Measurements from ENCODE around the gene GAS2L2.
A peak's percentile ranks its signal among the peaks of the same experiment; 100 is the strongest.

GAS2L2 gene

DNA sequence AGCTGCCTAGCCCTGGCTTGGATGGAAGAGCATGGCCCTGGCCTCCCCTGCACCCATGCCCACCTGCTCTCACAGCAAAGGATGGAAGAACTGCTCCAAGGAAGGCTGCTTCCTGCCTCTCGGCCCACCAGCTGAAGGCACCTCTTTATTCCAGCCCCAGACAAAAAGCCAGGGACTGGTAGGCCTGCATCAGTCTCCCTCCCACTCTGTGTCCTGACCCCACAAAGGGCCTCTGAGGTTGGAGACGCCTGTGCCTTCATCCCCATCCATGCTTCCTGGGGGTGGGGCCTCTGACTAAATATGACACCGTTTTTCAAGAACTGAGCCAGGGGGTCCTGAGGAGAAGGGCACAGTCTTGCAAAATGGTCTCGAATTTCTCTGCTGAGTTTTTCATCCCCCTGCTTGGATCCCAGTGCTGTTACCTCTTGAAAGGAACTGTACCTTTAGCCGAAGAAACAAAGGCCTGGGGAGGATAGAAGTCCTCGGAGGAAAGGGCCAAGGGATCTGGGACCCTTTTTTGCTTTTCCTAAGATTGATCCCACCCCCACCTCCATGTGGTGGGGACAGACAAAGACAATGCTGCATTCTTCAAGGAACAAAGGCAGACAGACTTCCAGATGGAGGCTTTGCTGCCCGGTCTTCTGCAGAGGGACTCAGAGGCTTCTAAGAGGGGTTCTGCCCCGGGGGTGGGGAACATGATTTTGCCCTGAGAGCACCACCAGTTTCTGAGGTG lies 12.9 kb upstream of the GAS2L2 start:
- no peak for DNase-seq
- Histone ChIP-seq H3K36me3 (ENCODE audit: control insufficient read depth in 4 of 4, insufficient read depth in 4 of 4, low read length in 3 of 4) (no peaks in the 10 kb centered on the region), H3K9me3 (ENCODE audit: control extremely low read depth in 1 of 5, control insufficient read depth in 4 of 5, insufficient read depth in 2 of 5, low read depth in 1 of 5, low read length in 4 of 5) (no peaks in the 10 kb centered on the region), H3K4me1 (ENCODE audit: control extremely low read depth in 1 of 4, control insufficient read depth in 4 of 4, insufficient read depth in 4 of 4, low read length in 3 of 4) (peaks cover 0 to 21% (median 18%) of the 10 kb centered on the region in 4 experiments), H3K4me3 (ENCODE audit: control insufficient read depth in 1 of 7, extremely low read depth in 1 of 7, insufficient read depth in 4 of 7, low read depth in 2 of 7, low read length in 6 of 7) (no peak overlapping the region), H3K27me3 (replicated peaks in 2 of 5; ENCODE audit: control insufficient read depth in 4 of 5, insufficient read depth in 5 of 5, low read length in 4 of 5) (no peaks in the 10 kb centered on the region), H3K27ac (ENCODE audit: insufficient read depth in 1 of 2, low read depth in 1 of 2, low read length in 2 of 2, poor library complexity in 1 of 2, severe bottlenecking in 2 of 2) (no peak overlapping the region)
- CTCF ChIA-PET: interaction anchor here (0.8 to 24.9 kb wide), 11 partner anchors 9 to 157 kb away, joined by 3 to 482 read pairs (median 5); partner anchors contain the start of genes GAS2L2, MMP28 and TAF15
- POLR2A ChIA-PET: interaction anchor here (1.0 kb wide), 1 partner anchor 43 kb away, joined by 3 read pairs; the partner anchor contains the start of gene TAF15
- 74% methylated on average over 8 of the region's 8 CpGs for WGBS (ENCODE audit: insufficient coverage)

DNA sequence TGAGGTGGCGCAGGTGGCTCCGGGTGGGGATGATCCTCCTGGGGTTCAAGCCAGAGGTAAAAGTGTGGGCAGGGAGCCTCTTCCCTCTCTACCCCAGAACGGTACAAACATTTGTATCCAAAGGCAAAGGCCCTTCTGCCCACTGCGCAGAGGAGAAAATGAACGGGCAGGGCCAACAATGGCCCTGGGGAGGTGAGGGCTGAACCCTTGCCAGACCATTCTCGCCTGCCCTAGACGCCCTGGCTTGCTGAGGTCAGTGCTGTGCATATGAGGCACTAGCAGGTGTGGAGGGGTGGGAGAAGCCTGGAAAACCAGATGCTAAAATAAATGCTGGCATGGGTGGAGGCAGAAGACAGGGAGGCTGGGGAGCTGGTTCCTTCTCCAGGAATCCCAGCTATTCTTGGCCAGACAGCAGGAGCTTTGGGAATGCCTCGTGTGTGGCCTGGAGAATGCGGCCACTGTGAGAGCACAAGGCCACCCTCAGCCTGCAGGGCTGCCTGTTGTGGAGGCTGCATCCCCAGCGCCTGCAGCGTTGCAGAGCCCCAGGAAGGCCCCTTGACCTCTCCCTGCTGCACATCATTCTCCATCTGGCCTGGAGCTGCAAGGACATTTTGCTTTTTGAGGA lies 12.2 kb upstream of the GAS2L2 start:
- peak overlapping the region in 6 of 7 experiments; percentile 61 to 86 (median 74) for H3K4me3 ChIP-seq (ENCODE audit: control insufficient read depth in 1 of 7, extremely low read depth in 1 of 7, insufficient read depth in 4 of 7, low read depth in 2 of 7, low read length in 6 of 7)
- H3K27ac ChIP-seq (ENCODE audit: insufficient read depth in 1 of 2, low read depth in 1 of 2, low read length in 2 of 2, poor library complexity in 1 of 2, severe bottlenecking in 2 of 2): no peak overlapping the region
- ChIA-PET POLR2A (interaction anchor here (1.4 to 2.0 kb wide), 2 partner anchors 39 to 44 kb away, joined by 9 to 22 read pairs; partner anchors contain the start of gene TAF15), CTCF (interaction anchor here (0.9 to 24.9 kb wide), 13 partner anchors 8 to 157 kb away, joined by 3 to 482 read pairs (median 12); partner anchors contain the start of genes GAS2L2, MMP28 and TAF15)
- H3K36me3 ChIP-seq (ENCODE audit: control insufficient read depth in 4 of 4, insufficient read depth in 4 of 4, low read length in 3 of 4): no peaks in the 10 kb centered on the region
- H3K9me3 ChIP-seq (ENCODE audit: control extremely low read depth in 1 of 5, control insufficient read depth in 4 of 5, insufficient read depth in 2 of 5, low read depth in 1 of 5, low read length in 4 of 5): no peaks in the 10 kb centered on the region
- no peaks in the 10 kb centered on the region for H3K27me3 ChIP-seq (replicated peaks in 2 of 5; ENCODE audit: control insufficient read depth in 4 of 5, insufficient read depth in 5 of 5, low read length in 4 of 5)
- WGBS (ENCODE audit: insufficient coverage): 87% methylated on average over 10 of the region's 11 CpGs
- H3K4me1 ChIP-seq (ENCODE audit: control extremely low read depth in 1 of 4, control insufficient read depth in 4 of 4, insufficient read depth in 4 of 4, low read length in 3 of 4): peaks cover 0 to 21% (median 17%) of the 10 kb centered on the region in 4 experiments
- no peak for DNase-seq

DNA sequence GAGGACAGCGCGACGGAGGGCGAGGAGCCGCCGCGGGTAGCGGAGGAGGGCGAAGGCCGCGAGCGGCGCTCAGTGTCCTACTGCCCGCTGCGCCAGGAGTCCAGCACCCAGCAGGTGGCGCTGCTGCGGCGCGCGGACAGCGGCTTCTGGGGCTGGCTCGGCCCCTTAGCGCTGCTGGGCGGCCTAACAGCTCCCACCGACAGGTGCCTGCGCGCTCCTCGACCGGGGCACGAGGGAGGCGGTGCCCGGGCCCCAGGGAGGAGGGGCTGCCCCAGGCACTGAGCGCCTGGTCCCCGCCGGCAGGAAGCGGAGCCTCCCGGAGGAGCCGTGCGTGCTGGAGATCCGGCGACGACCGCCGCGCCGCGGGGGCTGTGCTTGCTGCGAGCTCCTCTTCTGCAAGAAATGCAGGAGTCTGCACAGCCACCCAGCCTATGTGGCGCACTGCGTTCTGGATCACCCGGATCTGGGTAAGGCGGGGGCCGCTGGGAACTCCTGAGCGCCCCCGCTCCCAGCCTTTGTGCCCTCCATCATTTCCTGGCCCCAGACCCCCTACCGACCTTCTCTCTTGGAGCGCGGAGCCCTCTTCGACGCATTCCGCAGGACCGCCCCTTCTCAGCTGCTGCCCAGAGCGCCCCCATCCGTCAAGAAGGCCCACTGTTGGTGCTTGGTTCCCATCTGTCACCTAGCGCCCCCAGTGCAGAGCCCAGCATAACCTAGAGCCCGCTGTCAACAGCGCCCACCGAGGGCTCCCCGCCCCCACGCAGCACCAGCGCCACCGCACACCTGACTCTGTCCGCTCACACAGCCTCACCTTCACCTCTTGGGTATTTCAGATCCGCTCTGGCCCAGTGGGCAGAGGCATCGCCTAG lies 11.3 kb upstream of the GAS2L2 start:
- H3K27ac ChIP-seq (ENCODE audit: insufficient read depth in 1 of 2, low read depth in 1 of 2, low read length in 2 of 2, poor library complexity in 1 of 2, severe bottlenecking in 2 of 2): no peak overlapping the region

DNA sequence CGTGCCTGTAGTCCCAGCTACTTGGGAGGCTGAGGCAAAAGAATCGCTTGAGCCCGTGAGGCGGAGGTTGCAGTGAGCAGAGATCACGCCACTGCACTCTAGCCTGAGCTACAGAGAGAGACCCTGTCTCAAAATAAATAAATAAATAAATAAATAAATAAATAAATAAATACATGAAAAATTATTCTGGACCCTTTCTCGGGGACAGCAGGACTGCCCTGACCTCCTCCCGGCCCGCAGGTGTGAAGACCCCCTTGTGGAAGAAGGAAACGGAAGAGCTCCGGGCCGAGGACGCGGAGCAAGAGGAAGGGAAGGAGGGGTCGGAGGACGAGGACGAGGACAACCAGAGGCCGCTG lies 10.7 kb upstream of the GAS2L2 start:
- peak overlapping the region; percentile 41 to 86 (median 73) for H3K4me3 ChIP-seq (ENCODE audit: control insufficient read depth in 1 of 7, extremely low read depth in 1 of 7, insufficient read depth in 4 of 7, low read depth in 2 of 7, low read length in 6 of 7)
- no peaks in the 10 kb centered on the region for H3K36me3 ChIP-seq (ENCODE audit: control insufficient read depth in 4 of 4, insufficient read depth in 4 of 4, low read length in 3 of 4)
- no peak overlapping the region for H3K27ac ChIP-seq (ENCODE audit: insufficient read depth in 1 of 2, low read depth in 1 of 2, low read length in 2 of 2, poor library complexity in 1 of 2, severe bottlenecking in 2 of 2)
- no peak for DNase-seq
- POLR2A ChIA-PET: interaction anchor here (0.6 to 2.0 kb wide), 7 partner anchors 25 to 148 kb away, joined by 3 to 22 read pairs (median 4); partner anchors contain the start of gene TAF15
- WGBS (ENCODE audit: insufficient coverage): 10% methylated on average over 12 of the region's 17 CpGs
- H3K27me3 ChIP-seq (replicated peaks in 2 of 5; ENCODE audit: control insufficient read depth in 4 of 5, insufficient read depth in 5 of 5, low read length in 4 of 5): no peaks in the 10 kb centered on the region
- peaks cover 0 to 21% (median 17%) of the 10 kb centered on the region in 4 experiments for H3K4me1 ChIP-seq (ENCODE audit: control extremely low read depth in 1 of 4, control insufficient read depth in 4 of 4, insufficient read depth in 4 of 4, low read length in 3 of 4)
- CTCF ChIA-PET: interaction anchor here (0.7 to 24.9 kb wide), 26 partner anchors 8 to 202 kb away, joined by 3 to 482 read pairs (median 6); partner anchors contain the start of genes GAS2L2, MMP28, RASL10B and TAF15
- no peaks in the 10 kb centered on the region for H3K9me3 ChIP-seq (ENCODE audit: control extremely low read depth in 1 of 5, control insufficient read depth in 4 of 5, insufficient read depth in 2 of 5, low read depth in 1 of 5, low read length in 4 of 5)

More for the DNA sequence above, 11.3 kb upstream of the GAS2L2 start:
- H3K4me3 ChIP-seq (ENCODE audit: control insufficient read depth in 1 of 7, extremely low read depth in 1 of 7, insufficient read depth in 4 of 7, low read depth in 2 of 7, low read length in 6 of 7): peak overlapping the region; percentile 41 to 86 (median 73)
- POLR2A ChIA-PET: interaction anchor here (0.6 to 2.0 kb wide), 7 partner anchors 25 to 148 kb away, joined by 3 to 22 read pairs (median 4); partner anchors contain the start of gene TAF15
- no peaks in the 10 kb centered on the region for H3K27me3 ChIP-seq (replicated peaks in 2 of 5; ENCODE audit: control insufficient read depth in 4 of 5, insufficient read depth in 5 of 5, low read length in 4 of 5)
- 2% methylated on average over 56 of the region's 75 CpGs for WGBS (ENCODE audit: insufficient coverage)
- DNase-seq: peak; percentile 91 to 93 (median 92)
- H3K4me1 ChIP-seq (ENCODE audit: control extremely low read depth in 1 of 4, control insufficient read depth in 4 of 4, insufficient read depth in 4 of 4, low read length in 3 of 4): peaks cover 0 to 21% (median 17%) of the 10 kb centered on the region in 4 experiments
- H3K36me3 ChIP-seq (ENCODE audit: control insufficient read depth in 4 of 4, insufficient read depth in 4 of 4, low read length in 3 of 4): no peaks in the 10 kb centered on the region
- CTCF ChIA-PET: interaction anchor here (0.7 to 24.9 kb wide), 26 partner anchors 8 to 202 kb away, joined by 3 to 482 read pairs (median 6); partner anchors contain the start of genes GAS2L2, MMP28, RASL10B and TAF15
- H3K9me3 ChIP-seq (ENCODE audit: control extremely low read depth in 1 of 5, control insufficient read depth in 4 of 5, insufficient read depth in 2 of 5, low read depth in 1 of 5, low read length in 4 of 5): no peaks in the 10 kb centered on the region

DNA sequence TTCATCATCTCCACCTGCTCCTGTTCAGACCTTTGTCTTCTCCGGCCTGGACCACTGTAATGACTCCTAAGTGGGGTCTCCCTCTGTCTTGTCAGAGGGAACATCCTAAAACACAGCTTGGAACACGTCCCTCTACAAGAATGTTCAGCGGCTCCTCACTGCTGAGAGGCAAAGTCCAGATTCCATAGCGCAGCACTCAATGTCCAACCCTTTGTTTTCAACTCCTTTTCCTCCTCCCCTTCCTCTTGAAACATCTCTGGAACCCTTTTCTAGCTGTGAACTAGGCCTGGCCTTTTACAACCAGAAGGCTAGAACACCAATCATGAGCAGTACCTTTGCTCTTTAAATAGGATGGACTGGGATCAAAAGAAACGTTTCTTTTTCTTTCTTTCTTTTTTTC lies 8.6 kb upstream of the GAS2L2 start:
- no peak for DNase-seq
- 97% methylated on average over 5 of the region's 5 CpGs for WGBS (ENCODE audit: insufficient coverage)
- peaks cover 0 to 21% (median 16%) of the 10 kb centered on the region in 4 experiments for H3K4me1 ChIP-seq (ENCODE audit: control extremely low read depth in 1 of 4, control insufficient read depth in 4 of 4, insufficient read depth in 4 of 4, low read length in 3 of 4)
- H3K27ac ChIP-seq (ENCODE audit: insufficient read depth in 1 of 2, low read depth in 1 of 2, low read length in 2 of 2, poor library complexity in 1 of 2, severe bottlenecking in 2 of 2): no peak overlapping the region
- peaks cover 0 to 2% (median 0%) of the 10 kb centered on the region in 5 experiments for H3K9me3 ChIP-seq (ENCODE audit: control extremely low read depth in 1 of 5, control insufficient read depth in 4 of 5, insufficient read depth in 2 of 5, low read depth in 1 of 5, low read length in 4 of 5)
- no peak overlapping the region for H3K4me3 ChIP-seq (ENCODE audit: control insufficient read depth in 1 of 7, extremely low read depth in 1 of 7, insufficient read depth in 4 of 7, low read depth in 2 of 7, low read length in 6 of 7)
- ChIA-PET CTCF (interaction anchor here (0.9 to 24.9 kb wide), 3 partner anchors 11 to 50 kb away, joined by 3 to 482 read pairs (median 72); partner anchors contain the start of genes GAS2L2 and TAF15), POLR2A (interaction anchor here (0.6 kb wide), 1 partner anchor 12 kb away, joined by 3 read pairs; no protein-coding TSS in a partner anchor)
- no peaks in the 10 kb centered on the region for H3K27me3 ChIP-seq (replicated peaks in 2 of 5; ENCODE audit: control insufficient read depth in 4 of 5, insufficient read depth in 5 of 5, low read length in 4 of 5)
- H3K36me3 ChIP-seq (ENCODE audit: control insufficient read depth in 4 of 4, insufficient read depth in 4 of 4, low read length in 3 of 4): peaks cover 0 to 4% (median 0%) of the 10 kb centered on the region in 4 experiments

DNA sequence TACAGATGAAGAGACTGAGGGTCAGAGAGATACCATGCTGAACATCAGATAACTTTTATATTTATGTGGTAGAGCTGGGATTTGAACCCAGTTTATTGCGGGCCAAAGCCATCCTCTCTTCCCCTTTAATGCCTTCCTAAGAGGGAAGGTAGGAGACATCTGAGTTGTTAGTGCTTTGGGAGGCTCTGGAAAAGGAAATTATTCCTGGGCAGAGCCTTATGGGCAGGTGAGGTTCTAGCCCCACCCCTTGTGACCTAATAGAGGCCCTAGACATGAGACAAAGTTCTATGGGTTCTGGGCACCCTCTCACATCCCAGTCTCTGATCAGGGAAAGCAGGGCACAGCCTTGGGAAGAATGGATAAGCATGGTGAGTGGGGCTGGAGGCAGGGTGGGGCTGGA lies 7.5 kb upstream of the GAS2L2 start, which contains the start of gene C17orf50:
C17orf50 (plus strand) TSS at position 301 of the 400 bp plus-strand sequence; CDS start at position 356, 55 bp downstream.
- WGBS (ENCODE audit: insufficient coverage): no CpG with 5 or more reads among the region's 1 CpG
- Histone ChIP-seq H3K4me1 (ENCODE audit: control extremely low read depth in 1 of 4, control insufficient read depth in 4 of 4, insufficient read depth in 4 of 4, low read length in 3 of 4) (peaks cover 0 to 17% (median 14%) of the 10 kb centered on the region in 4 experiments), H3K27ac (ENCODE audit: insufficient read depth in 1 of 2, low read depth in 1 of 2, low read length in 2 of 2, poor library complexity in 1 of 2, severe bottlenecking in 2 of 2) (no peak within 1 kb of the TSS), H3K36me3 (ENCODE audit: control insufficient read depth in 4 of 4, insufficient read depth in 4 of 4, low read length in 3 of 4) (peaks cover 0 to 4% (median 0%) of the 10 kb centered on the region in 4 experiments), H3K4me3 (ENCODE audit: control insufficient read depth in 1 of 7, extremely low read depth in 1 of 7, insufficient read depth in 4 of 7, low read depth in 2 of 7, low read length in 6 of 7) (no peak within 1 kb of the TSS), H3K27me3 (replicated peaks in 2 of 5; ENCODE audit: control insufficient read depth in 4 of 5, insufficient read depth in 5 of 5, low read length in 4 of 5) (no peaks in the 10 kb centered on the region), H3K9me3 (ENCODE audit: control extremely low read depth in 1 of 5, control insufficient read depth in 4 of 5, insufficient read depth in 2 of 5, low read depth in 1 of 5, low read length in 4 of 5) (peaks cover 0 to 2% (median 0%) of the 10 kb centered on the region in 5 experiments)
- ChIA-PET CTCF (interaction anchor here (1.3 to 24.9 kb wide), 3 partner anchors 8 to 51 kb away, joined by 4 to 482 read pairs (median 72); partner anchors contain the start of genes GAS2L2 and TAF15), POLR2A (no interaction called here)
- DNase-seq: no peak

Data from common myeloid progenitor, CD34-positive (primary cell).